ENCODE measurements around the gene TIGD1.

DNA sequence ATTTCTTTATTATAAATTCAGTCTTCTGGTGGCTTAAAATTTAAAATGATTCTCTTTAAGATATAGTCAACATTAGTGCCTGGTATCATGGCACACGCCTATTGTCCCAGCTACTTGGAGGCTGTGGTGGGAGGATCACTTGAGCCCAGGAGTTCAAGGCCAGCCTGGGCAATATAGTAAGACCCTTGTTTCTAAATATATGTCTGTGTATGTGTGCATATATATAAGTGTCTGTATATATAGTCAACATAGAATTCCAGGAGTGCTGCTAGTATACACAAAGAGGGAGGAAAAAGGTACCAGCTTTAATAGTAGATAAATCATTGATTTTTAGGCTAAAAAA is 25.0 kb upstream of the TIGD1 start:
- no peak for TF ChIP-seq POLR2AphosphoS5 (IDR thresholded peaks at IDR 0.05; ENCODE audit: low read depth, low read length)
- TF ChIP-seq, protein P1, sequence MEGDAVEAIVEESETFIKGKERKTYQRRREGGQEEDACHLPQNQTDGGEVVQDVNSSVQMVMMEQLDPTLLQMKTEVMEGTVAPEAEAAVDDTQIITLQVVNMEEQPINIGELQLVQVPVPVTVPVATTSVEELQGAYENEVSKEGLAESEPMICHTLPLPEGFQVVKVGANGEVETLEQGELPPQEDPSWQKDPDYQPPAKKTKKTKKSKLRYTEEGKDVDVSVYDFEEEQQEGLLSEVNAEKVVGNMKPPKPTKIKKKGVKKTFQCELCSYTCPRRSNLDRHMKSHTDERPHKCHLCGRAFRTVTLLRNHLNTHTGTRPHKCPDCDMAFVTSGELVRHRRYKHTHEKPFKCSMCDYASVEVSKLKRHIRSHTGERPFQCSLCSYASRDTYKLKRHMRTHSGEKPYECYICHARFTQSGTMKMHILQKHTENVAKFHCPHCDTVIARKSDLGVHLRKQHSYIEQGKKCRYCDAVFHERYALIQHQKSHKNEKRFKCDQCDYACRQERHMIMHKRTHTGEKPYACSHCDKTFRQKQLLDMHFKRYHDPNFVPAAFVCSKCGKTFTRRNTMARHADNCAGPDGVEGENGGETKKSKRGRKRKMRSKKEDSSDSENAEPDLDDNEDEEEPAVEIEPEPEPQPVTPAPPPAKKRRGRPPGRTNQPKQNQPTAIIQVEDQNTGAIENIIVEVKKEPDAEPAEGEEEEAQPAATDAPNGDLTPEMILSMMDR (IDR thresholded peaks at IDR 0.05), result no peak
